ENCODE measurements around the gene TPRG1.

- TF ChIP-seq POLR2A (IDR thresholded peaks at IDR 0.05; ENCODE audit: low read length): no peak
- TF ChIP-seq GATA1 (IDR thresholded peaks at IDR 0.05; ENCODE audit: low read depth, low read length): no peak
Observed at GRCh38 chr3:189331002-189331418, 159.2 kb downstream of the TPRG1 start.

Data from erythroblast (primary cell).